Vagina (tissue), 2 donors: ENCODE data around the gene WWC2. TPM values are rescaled to one million over a fixed set of nuclear protein-coding genes. Genes with fewer than 3 reads are reported as not detected.

Experiments used
- DNase-seq, 2 donors: peaks; one replicate each; pipeline ENCODE4 v3.0.0-alpha.2; 2017; ENCODE audit errors: extremely low spot score in 2 of 2
- H3K27ac ChIP-seq: fragments of 200-600 bp; sonication (generic); one replicate; pipeline ENCODE4 v1.5.1; 2019
- H3K27me3 ChIP-seq: fragments of 200-600 bp; sonication (generic); one replicate; pipeline ENCODE4 v1.5.1; 2019
- H3K36me3 ChIP-seq, 2 donors: fragments of 200-600 bp; sonication (generic); one replicate each; pipeline ENCODE4 v1.5.1; 2017 to 2019
- H3K4me1 ChIP-seq: fragments of 200-600 bp; sonication (generic); one replicate; pipeline ENCODE4 v1.5.1; 2019
- H3K4me3 ChIP-seq, 2 donors: fragments of 200-600 bp; sonication (generic); 1 replicate in 1 of 2; 2 replicates in 1 of 2; pipeline ENCODE4 v1.5.1; 2016 to 2019
- H3K9me3 ChIP-seq: fragments of 200-600 bp; sonication (generic); one replicate; pipeline ENCODE4 v1.5.1; 2019
- POLR2A ChIP-seq, 2 donors: fragments of 450-650 bp; IDR thresholded peaks; one replicate each; pipeline ENCODE4 v1.6.1; 2017; ENCODE audit warnings: antibody characterized with exemption in 2 of 2, mild to moderate bottlenecking in 2 of 2, moderate library complexity in 2 of 2
- POLR2AphosphoS5 ChIP-seq, 2 donors: sonication (generic); formaldehyde crosslinking; IDR thresholded peaks; one replicate each; pipeline ENCODE4 v1.9.0; 2017; ENCODE audit warnings: antibody characterized with exemption in 2 of 2, mild to moderate bottlenecking in 2 of 2, low read depth in 1 of 2; ENCODE audit not compliant: insufficient read depth in 1 of 2
- intact Hi-C: fragments of 100-400 bp; cut with DNase I; formaldehyde crosslinking; loops from one replicate; pipeline ENCODE4 v1.15.1; 2023
- total RNA-seq: library from RNA; depleted of rRNA; stranded (reverse); fragments of >200 nt; gene quantifications from one replicate; pipeline ENCODE4 v1.2.3, GENCODE V29; 2016
- TF ChIP-seq, protein P1 (sequence below), 3 experiments: fragments of 450-650 bp in 2 of 3; fragments of 200-600 bp in 1 of 3; sonication (generic) in 1 of 3; IDR thresholded peaks; one replicate each; pipeline ENCODE4 v1.5.1; 2017 to 2019; ENCODE audit warnings: antibody characterized with exemption in 3 of 3, mild to moderate bottlenecking in 2 of 3, moderate library complexity in 2 of 3

WWC2 gene
- total RNA-seq, 1 donor from 2014 or later: 24.3 TPM

DNA sequence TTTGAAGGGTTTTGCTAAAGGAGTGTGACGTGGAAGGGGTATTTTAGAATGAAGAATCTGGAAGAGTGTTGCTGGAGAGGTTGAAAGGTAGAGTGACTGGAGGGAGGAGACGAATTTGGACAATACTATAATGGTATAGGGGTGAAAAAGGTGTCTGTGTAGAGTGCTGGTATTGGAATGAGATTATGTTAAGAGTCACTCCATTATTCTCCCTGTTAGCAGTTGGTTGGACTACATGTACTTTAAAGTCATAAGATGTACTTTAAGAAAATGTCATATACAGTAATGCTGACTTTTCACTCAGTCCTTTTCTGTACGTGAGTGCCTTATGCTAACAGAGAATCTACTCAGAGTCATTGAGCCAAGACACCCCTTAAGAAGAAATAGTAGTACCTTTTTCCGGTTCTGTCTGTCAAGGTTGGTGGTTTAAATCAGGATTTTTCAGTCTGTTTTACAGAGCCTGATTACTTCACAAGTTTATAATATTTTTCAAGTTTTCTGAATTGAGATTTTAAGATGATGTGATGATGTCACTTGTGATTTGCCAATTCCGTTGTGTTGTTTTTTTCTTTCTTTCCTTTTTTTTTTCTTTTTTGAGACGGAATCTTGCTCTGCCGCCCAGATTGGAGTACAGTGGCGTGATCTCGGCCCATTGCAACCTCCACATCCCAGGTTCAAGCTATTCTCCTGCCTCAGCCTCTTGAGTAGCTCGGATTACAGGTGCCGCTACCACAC lies 56.6 kb downstream of the WWC2 start:
- no peak for DNase-seq
- Histone ChIP-seq H3K4me1 (no peaks in the 10 kb centered on the region), H3K9me3 (no peaks in the 10 kb centered on the region), H3K27me3 (no peaks in the 10 kb centered on the region), H3K4me3 (no peak overlapping the region), H3K36me3 (no peaks in the 10 kb centered on the region), H3K27ac (no peak overlapping the region)
- TF ChIP-seq, protein P1, sequence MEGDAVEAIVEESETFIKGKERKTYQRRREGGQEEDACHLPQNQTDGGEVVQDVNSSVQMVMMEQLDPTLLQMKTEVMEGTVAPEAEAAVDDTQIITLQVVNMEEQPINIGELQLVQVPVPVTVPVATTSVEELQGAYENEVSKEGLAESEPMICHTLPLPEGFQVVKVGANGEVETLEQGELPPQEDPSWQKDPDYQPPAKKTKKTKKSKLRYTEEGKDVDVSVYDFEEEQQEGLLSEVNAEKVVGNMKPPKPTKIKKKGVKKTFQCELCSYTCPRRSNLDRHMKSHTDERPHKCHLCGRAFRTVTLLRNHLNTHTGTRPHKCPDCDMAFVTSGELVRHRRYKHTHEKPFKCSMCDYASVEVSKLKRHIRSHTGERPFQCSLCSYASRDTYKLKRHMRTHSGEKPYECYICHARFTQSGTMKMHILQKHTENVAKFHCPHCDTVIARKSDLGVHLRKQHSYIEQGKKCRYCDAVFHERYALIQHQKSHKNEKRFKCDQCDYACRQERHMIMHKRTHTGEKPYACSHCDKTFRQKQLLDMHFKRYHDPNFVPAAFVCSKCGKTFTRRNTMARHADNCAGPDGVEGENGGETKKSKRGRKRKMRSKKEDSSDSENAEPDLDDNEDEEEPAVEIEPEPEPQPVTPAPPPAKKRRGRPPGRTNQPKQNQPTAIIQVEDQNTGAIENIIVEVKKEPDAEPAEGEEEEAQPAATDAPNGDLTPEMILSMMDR (IDR thresholded peaks at IDR 0.05): no peak
- intact Hi-C loops: no loop called here

DNA sequence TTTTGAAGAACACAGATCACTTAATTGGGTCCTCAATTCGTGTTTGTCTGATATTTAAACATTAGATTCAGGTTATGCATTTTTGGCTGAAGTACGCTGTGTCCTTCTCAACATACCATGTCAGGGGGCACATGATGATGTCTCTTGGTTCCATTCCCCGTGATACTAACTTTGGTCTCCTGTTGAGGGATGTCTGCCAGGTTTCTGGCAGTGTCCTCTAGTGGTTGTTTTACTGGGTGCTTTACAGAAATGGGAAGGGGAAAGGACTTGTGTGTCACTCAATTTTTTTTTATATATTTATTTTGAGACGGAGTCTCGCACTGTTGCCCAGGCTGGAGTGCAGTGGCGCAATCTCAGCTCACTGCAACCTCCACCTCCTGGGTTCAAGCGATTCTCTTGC lies 58.2 kb downstream of the WWC2 start:
- Histone ChIP-seq H3K27me3 (no peaks in the 10 kb centered on the region), H3K27ac (no peak overlapping the region), H3K4me1 (no peaks in the 10 kb centered on the region), H3K4me3 (no peak overlapping the region), H3K36me3 (no peaks in the 10 kb centered on the region), H3K9me3 (no peaks in the 10 kb centered on the region)
- intact Hi-C loops: no loop called here
- TF ChIP-seq POLR2AphosphoS5 (IDR thresholded peaks at IDR 0.05; ENCODE audit: insufficient read depth in 1 of 2, low read depth in 1 of 2) (no peak), POLR2A (IDR thresholded peaks at IDR 0.05) (no peak)
- TF ChIP-seq, protein P1 (IDR thresholded peaks at IDR 0.05): no peak
- no peak for DNase-seq

DNA sequence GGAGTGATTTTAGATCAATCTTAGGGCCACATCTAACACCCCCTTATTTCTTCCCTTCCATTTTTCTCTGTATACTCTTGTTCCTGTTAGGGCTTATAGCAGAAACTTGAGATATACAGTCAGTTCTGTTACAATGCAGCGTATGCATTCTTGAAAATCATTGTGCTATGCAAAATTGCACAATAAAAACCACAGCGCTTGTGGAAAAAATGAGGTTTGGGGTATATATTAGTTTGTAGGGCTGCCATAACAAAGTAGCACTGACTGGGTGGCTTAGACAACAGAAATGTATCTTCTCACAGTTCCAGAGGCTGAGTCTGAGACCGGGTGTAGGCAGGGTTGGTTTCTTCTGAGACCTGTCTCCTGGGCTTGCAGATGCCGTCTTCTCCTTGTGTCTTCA lies 59.0 kb downstream of the WWC2 start:
- TF ChIP-seq POLR2AphosphoS5 (IDR thresholded peaks at IDR 0.05; ENCODE audit: insufficient read depth in 1 of 2, low read depth in 1 of 2): no peak
- no peak for TF ChIP-seq POLR2A (IDR thresholded peaks at IDR 0.05)
- TF ChIP-seq, protein P1 (IDR thresholded peaks at IDR 0.05): no peak

DNA sequence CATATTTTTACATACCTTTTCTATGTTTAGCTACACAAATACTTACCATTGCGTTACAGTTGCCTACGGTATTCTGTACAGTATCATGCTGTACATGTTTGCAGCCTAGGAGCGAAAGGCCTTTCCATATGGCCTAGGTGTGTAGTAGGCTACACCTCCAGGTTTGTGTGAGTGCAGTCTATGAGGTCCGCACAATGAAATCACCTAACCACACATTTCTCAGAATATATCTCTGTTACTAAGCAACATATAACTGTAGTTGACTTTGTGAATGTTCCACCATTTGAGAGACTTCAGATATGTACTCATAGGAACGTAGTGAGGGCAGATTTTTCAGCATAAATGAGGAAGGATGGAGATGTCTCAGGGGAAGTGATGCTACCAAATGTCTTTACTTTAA lies 62.6 kb downstream of the WWC2 start:
- H3K9me3 ChIP-seq: no peaks in the 10 kb centered on the region
- H3K36me3 ChIP-seq: no peaks in the 10 kb centered on the region
- H3K4me1 ChIP-seq: peaks cover 18% of the 10 kb centered on the region
- H3K27ac ChIP-seq: no peak overlapping the region
- H3K27me3 ChIP-seq: no peaks in the 10 kb centered on the region
- no peak overlapping the region for H3K4me3 ChIP-seq
- intact Hi-C loops: no loop called here
- DNase-seq: no peak
- TF ChIP-seq POLR2A (IDR thresholded peaks at IDR 0.05) (no peak), POLR2AphosphoS5 (IDR thresholded peaks at IDR 0.05; ENCODE audit: insufficient read depth in 1 of 2, low read depth in 1 of 2) (no peak)
- TF ChIP-seq, protein P1 (IDR thresholded peaks at IDR 0.05): no peak

More for the DNA sequence above, 59.0 kb downstream of the WWC2 start:
- Histone ChIP-seq H3K4me1 (no peaks in the 10 kb centered on the region), H3K27me3 (no peaks in the 10 kb centered on the region), H3K4me3 (no peak overlapping the region), H3K9me3 (no peaks in the 10 kb centered on the region), H3K27ac (no peak overlapping the region), H3K36me3 (no peaks in the 10 kb centered on the region)
- intact Hi-C loops: no loop called here
- no peak for DNase-seq

DNA sequence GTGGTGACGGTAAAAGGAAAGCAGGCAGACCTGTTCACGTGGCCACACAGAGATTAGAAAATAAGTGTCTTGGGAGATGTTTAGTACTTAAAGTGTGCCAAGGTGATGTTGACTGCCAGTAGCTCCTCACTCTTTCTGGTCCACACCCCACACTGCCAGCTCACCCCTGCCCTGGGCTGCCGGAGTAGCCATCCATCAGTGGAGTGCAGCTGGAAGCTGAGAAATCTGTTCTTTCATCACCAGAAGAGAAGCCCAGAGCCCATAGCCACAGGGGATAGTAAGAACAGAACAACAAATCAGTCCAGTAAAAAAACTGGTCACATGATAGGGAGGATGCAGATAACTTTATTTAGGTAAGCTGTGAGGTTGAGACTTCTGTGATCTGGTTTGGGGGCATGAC lies 64.1 kb downstream of the WWC2 start:
- Histone ChIP-seq H3K27ac (no peak overlapping the region), H3K27me3 (no peaks in the 10 kb centered on the region), H3K4me3 (no peak overlapping the region), H3K36me3 (no peaks in the 10 kb centered on the region), H3K9me3 (no peaks in the 10 kb centered on the region), H3K4me1 (peaks cover 18% of the 10 kb centered on the region)
- TF ChIP-seq, protein P1 (IDR thresholded peaks at IDR 0.05): no peak
- TF ChIP-seq POLR2AphosphoS5 (IDR thresholded peaks at IDR 0.05; ENCODE audit: insufficient read depth in 1 of 2, low read depth in 1 of 2) (no peak), POLR2A (IDR thresholded peaks at IDR 0.05) (no peak)
- DNase-seq: no peak
- intact Hi-C loops: no loop called here
